Thoracic aorta (tissue), 2 donors: ENCODE results near the gene ARID1B. TPM values are rescaled to one million over a fixed set of nuclear protein-coding genes. Genes with fewer than 3 reads are reported as not detected.

ENCODE experiments used
- ATAC-seq: fragments of 150-250 bp; one replicate; pipeline ENCODE4 v1.8.0; 2017; ENCODE audit warnings: low read depth; ENCODE audit not compliant: insufficient number of reproducible peaks, low FRiP score
- DNase-seq: peaks from one replicate; pipeline ENCODE4 v3.0.0-alpha.2; 2020; ENCODE audit warnings: low spot score
- H3K27ac ChIP-seq, 2 donors: fragments of 200-600 bp; sonication (generic); 1 replicate in 1 of 2; 2 replicates in 1 of 2; pipeline ENCODE4 v1.5.1; 2016; ENCODE audit warnings: mild to moderate bottlenecking in 2 of 2, moderate library complexity in 2 of 2
- H3K27me3 ChIP-seq: fragments of 200-600 bp; sonication (generic); replicated peaks from 2 replicates; pipeline ENCODE4 v1.6.0; 2016; ENCODE audit warnings: mild to moderate bottlenecking; ENCODE audit not compliant: insufficient read depth
- H3K36me3 ChIP-seq: fragments of 200-600 bp; sonication (generic); one replicate; pipeline ENCODE4 v1.5.1; 2016
- H3K4me1 ChIP-seq, 2 donors: fragments of 200-600 bp; sonication (generic); 1 replicate in 1 of 2; 2 replicates in 1 of 2; pipeline versions ENCODE4 v1.5.1 to v1.6.0; 2016; ENCODE audit warnings: low read depth in 2 of 2, mild to moderate bottlenecking in 1 of 2; ENCODE audit not compliant: control insufficient read depth in 1 of 2
- H3K4me3 ChIP-seq: fragments of 200-600 bp; sonication (generic); 2 replicates; pipeline ENCODE4 v1.5.1; 2016; ENCODE audit warnings: mild to moderate bottlenecking
- H3K9me3 ChIP-seq: fragments of 200-600 bp; sonication (generic); 2 replicates; pipeline ENCODE4 v1.5.1; 2016
- total RNA-seq, 2 donors: library from RNA; depleted of rRNA; stranded (reverse); fragments of >200 nt; gene quantifications; one replicate each; pipeline versions ENCODE4 v1.1.0 to v1.2.3, GENCODE V29; 2016
- TF ChIP-seq, protein P1 (sequence below): fragments of 200-600 bp; sonication (generic); IDR thresholded peaks from one replicate; pipeline ENCODE4 v1.5.1; 2019; ENCODE audit warnings: antibody characterized with exemption

ARID1B gene
- total RNA-seq, 2 donors from 2014 or later: 120 to 158 TPM

DNA sequence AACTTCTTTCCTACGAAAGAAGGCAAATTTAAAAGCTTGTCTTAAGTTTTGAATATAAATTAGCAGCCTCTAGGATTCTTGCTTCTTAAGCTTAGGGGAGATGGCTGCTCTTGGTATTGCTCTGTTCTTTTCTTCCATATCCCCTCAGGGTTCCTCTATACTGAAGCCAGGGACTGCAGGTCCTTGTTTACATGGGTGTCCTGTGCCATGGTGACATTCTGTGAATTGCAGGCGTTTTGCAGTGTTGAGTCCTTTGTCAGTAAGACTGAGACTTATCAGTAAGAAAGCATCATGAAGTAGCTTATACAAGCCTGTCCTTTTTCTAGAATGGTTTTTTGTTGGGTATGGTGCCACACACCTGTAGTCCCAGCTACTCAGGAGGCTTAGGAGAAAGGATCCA lies 147.8 kb downstream of the ARID1B start:
- no peaks in the 10 kb centered on the region for H3K9me3 ChIP-seq
- peaks cover 16 to 36% of the 10 kb centered on the region in 2 donors for H3K4me1 ChIP-seq
- DNase-seq (no peak), ATAC-seq (no peak)
- no peaks in the 10 kb centered on the region for H3K27me3 ChIP-seq
- no peaks in the 10 kb centered on the region for H3K36me3 ChIP-seq
- H3K4me3 ChIP-seq: no peak overlapping the region
- H3K27ac ChIP-seq: no peak overlapping the region
- TF ChIP-seq, protein P1, sequence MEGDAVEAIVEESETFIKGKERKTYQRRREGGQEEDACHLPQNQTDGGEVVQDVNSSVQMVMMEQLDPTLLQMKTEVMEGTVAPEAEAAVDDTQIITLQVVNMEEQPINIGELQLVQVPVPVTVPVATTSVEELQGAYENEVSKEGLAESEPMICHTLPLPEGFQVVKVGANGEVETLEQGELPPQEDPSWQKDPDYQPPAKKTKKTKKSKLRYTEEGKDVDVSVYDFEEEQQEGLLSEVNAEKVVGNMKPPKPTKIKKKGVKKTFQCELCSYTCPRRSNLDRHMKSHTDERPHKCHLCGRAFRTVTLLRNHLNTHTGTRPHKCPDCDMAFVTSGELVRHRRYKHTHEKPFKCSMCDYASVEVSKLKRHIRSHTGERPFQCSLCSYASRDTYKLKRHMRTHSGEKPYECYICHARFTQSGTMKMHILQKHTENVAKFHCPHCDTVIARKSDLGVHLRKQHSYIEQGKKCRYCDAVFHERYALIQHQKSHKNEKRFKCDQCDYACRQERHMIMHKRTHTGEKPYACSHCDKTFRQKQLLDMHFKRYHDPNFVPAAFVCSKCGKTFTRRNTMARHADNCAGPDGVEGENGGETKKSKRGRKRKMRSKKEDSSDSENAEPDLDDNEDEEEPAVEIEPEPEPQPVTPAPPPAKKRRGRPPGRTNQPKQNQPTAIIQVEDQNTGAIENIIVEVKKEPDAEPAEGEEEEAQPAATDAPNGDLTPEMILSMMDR: no peak

DNA sequence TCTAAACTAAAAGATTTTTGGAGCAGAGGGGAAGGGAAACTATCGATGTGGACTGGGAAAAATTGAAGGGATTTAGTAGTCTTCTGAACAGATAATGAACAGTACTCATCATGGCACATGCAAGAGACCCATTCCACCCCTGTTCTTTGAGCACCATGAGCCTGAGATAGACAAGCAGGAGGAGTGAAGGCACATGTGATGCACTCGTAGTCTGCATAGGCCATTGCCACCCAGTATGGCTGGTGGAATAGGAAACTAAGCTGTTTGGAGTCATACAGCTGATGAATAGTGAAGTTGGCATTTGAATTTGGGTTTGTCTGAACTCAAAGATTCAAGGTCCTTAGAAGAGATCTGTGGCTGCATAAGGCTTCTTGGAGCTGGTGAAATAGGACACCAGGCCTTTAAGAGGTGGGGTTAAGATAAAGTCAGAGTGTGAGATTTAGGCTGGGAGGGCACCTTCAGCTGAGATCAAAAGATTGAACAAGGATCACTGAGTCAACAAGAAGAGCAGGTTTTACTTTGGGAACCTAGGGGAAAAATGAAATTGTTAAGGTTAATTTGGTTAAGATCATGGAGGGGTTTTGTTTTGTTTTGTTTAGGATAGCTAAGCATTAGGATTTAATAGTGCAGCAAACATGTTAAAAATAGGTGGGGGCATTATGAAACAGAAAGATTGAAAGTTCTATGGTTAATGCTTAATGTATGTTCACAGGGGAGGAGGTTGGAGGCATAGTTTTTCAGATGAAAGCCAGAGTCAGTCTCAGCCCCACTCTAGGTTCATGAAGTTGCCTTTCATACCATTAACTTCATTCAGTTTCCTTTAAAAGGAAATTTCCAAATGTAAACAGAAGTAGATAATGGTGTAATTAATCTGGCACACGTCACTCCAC lies 148.8 kb downstream of the ARID1B start:
- TF ChIP-seq, protein P1: no peak
- no peak for ATAC-seq

DNA sequence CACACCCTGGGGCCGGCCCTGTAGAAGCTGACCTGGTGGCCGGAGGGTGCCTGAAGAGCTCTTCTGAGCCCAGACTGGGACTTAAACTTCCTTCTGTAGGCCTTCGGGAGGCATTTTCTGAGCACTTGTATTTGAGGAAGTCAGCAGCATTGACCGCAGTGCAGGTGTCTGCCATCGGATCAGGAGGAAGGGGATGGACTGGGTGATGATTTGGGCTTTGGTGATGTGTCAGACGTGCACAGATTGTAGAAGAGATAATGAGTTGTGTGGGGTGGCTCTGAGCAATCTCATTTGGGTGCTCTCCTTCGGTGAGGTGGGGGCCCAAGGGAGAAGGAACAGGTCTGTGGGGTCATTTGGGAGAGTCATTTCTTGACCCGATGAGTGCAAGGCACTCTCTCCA lies 150.9 kb downstream of the ARID1B start:
- Histone ChIP-seq H3K9me3 (no peaks in the 10 kb centered on the region), H3K4me3 (no peak overlapping the region), H3K27ac (no peak overlapping the region), H3K4me1 (peaks cover 18 to 22% of the 10 kb centered on the region in 2 donors), H3K27me3 (no peaks in the 10 kb centered on the region), H3K36me3 (no peaks in the 10 kb centered on the region)
- ATAC-seq: no peak
- TF ChIP-seq, protein P1: no peak
- no peak for DNase-seq

More for the DNA sequence above, 148.8 kb downstream of the ARID1B start:
- no peak for DNase-seq
- no peaks in the 10 kb centered on the region for H3K27me3 ChIP-seq
- peaks cover 15 to 27% of the 10 kb centered on the region in 2 donors for H3K4me1 ChIP-seq
- H3K9me3 ChIP-seq: no peaks in the 10 kb centered on the region
- H3K4me3 ChIP-seq: no peak overlapping the region
- H3K36me3 ChIP-seq: no peaks in the 10 kb centered on the region
- H3K27ac ChIP-seq: no peak overlapping the region

DNA sequence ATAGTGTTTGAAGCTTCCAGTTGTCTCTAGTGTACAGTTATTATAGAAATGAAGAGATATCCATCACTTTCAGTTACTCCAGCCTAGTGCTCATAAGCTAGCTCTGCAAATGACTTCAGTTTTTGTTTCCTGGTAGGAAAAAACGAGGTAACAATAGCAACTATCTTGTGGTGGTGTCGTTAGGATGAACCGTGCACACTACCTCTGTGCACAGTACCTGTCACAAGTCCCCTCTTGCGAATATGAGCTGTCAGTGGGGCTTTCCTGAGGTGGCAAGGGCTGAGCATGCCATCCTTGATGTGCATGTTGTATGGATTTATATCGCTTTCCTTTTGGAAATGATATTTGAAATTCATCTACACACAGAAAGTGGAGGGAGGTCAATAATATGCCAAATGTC lies 151.8 kb downstream of the ARID1B start:
- H3K4me3 ChIP-seq: no peak overlapping the region
- ATAC-seq (no peak), DNase-seq (no peak)
- H3K27ac ChIP-seq: no peak overlapping the region
- no peaks in the 10 kb centered on the region for H3K9me3 ChIP-seq
- H3K4me1 ChIP-seq: peaks cover 24 to 30% of the 10 kb centered on the region in 2 donors
- H3K27me3 ChIP-seq: no peaks in the 10 kb centered on the region
- no peaks in the 10 kb centered on the region for H3K36me3 ChIP-seq
- TF ChIP-seq, protein P1: no peak

DNA sequence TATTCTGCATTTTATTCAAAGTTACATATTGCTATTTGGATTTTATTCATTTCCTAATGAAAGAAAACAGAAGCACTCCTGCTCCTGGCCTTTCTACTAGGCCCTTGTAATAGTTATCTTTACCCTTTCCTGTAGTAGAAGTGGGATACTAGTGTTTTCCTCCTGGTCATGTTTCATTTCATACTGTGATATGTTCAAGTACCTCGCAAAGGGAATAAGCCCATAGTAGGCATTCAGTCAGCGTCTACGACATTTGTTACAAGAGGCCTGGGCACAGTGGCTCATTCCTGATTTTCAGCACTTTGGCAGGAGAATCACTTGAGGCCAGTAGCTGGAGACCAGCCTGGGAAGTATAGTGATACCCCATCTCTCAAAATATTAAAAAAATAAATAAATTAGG lies 154.1 kb downstream of the ARID1B start:
- Histone ChIP-seq H3K27me3 (no peaks in the 10 kb centered on the region), H3K27ac (no peak overlapping the region), H3K36me3 (no peaks in the 10 kb centered on the region), H3K4me1 (peaks cover 21 to 31% of the 10 kb centered on the region in 2 donors), H3K4me3 (no peak overlapping the region), H3K9me3 (no peaks in the 10 kb centered on the region)
- no peak for ATAC-seq
- DNase-seq: no peak
- TF ChIP-seq, protein P1: no peak
